ENCODE results near the gene OR10H4. TPM values are rescaled to one million over a fixed set of nuclear protein-coding genes. Genes with fewer than 3 reads are reported as not detected.
"Not testable (repeated sequence)": the region's sequence is repeated elsewhere in the genome, so short reads cannot be mapped to it uniquely, and the experiment has no call there.

OR10H4 gene
- total RNA-seq, result not detected in 3 replicates

- H3K36me3 Mint-ChIP-seq, result no peaks in the 10 kb centered on the region
- no peaks in the 10 kb centered on the region for H3K4me1 Mint-ChIP-seq
- H3K27me3 Mint-ChIP-seq (ENCODE audit: low read depth), result no peaks in the 10 kb centered on the region
- no peak within 1 kb of the TSS for H3K27ac Mint-ChIP-seq
- DNase-seq (ENCODE audit: low spot score in 2 of 2, unreplicated experiment in 2 of 2), result no peak
- H3K4me3 Mint-ChIP-seq, result no peak within 1 kb of the TSS
- peaks cover 72% of the 10 kb centered on the region for H3K9me3 Mint-ChIP-seq
- no peak for TF ChIP-seq CTCF (IDR thresholded peaks at IDR 0.05; ENCODE audit: unreplicated experiment)
Measured at GRCh38 chr19:15948223-15949058, at the start of gene OR10H4. OR10H4 (plus strand) TSS chr19:15949008; CDS start chr19:15949008, 0 bp downstream.

GRCh38 chr19:15899561-15899960 is 49.2 kb upstream of the OR10H4 start:
- not testable (repeated sequence) for H3K27ac Mint-ChIP-seq; DNase-seq (ENCODE audit: low spot score in 2 of 2, unreplicated experiment in 2 of 2); H3K4me3 Mint-ChIP-seq; H3K36me3 Mint-ChIP-seq; H3K27me3 Mint-ChIP-seq (ENCODE audit: low read depth); H3K4me1 Mint-ChIP-seq
- H3K9me3 Mint-ChIP-seq, result peaks cover 63% of the 10 kb centered on the region

- H3K36me3 Mint-ChIP-seq; DNase-seq (ENCODE audit: low spot score in 2 of 2, unreplicated experiment in 2 of 2); H3K27ac Mint-ChIP-seq; H3K27me3 Mint-ChIP-seq (ENCODE audit: low read depth); H3K4me3 Mint-ChIP-seq; H3K4me1 Mint-ChIP-seq: not testable (repeated sequence)
- H3K9me3 Mint-ChIP-seq, result peaks cover 63% of the 10 kb centered on the region
Measured at GRCh38 chr19:15900032-15900431, 48.8 kb upstream of the OR10H4 start.

DNA sequence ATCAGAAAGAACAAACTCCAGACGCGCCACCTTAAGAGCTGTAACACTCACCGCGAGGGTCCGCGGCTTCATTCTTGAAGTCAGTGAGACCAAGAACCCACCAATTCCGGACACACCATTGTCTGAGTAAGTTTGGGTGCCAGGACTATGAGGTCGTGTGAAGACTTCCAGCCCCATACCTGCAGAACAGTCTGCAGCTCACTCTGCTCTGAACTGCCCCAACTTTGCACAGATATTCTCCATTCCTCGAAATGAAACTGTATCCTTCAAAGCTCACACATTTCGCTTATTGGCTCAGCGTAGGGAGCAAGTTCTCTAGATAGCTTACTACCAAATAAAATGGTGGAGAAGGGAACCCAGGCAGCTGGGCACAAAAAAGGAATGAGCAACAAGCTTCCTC is 48.3 kb upstream of the OR10H4 start:
- Mint-ChIP-seq H3K27me3 (ENCODE audit: low read depth) (no peaks in the 10 kb centered on the region), H3K9me3 (peaks cover 62% of the 10 kb centered on the region), H3K4me3 (no peak overlapping the region), H3K36me3 (peaks cover 3% of the 10 kb centered on the region), H3K4me1 (no peaks in the 10 kb centered on the region), H3K27ac (no peak overlapping the region)
- TF ChIP-seq CTCF (IDR thresholded peaks at IDR 0.05; ENCODE audit: unreplicated experiment), result no peak
- no peak for DNase-seq (ENCODE audit: low spot score in 2 of 2, unreplicated experiment in 2 of 2)

GRCh38 chr19:15902254-15902653 is 46.6 kb upstream of the OR10H4 start:
- no peak for TF ChIP-seq CTCF (IDR thresholded peaks at IDR 0.05; ENCODE audit: unreplicated experiment)
- no peak for DNase-seq (ENCODE audit: low spot score in 2 of 2, unreplicated experiment in 2 of 2)
- Mint-ChIP-seq H3K36me3 (peaks cover 3% of the 10 kb centered on the region), H3K4me1 (no peaks in the 10 kb centered on the region), H3K4me3 (no peak overlapping the region), H3K27ac (no peak overlapping the region), H3K9me3 (peaks cover 65% of the 10 kb centered on the region), H3K27me3 (ENCODE audit: low read depth) (no peaks in the 10 kb centered on the region)

GRCh38 chr19:15902898-15903297 is 45.9 kb upstream of the OR10H4 start:
- H3K27me3 Mint-ChIP-seq (ENCODE audit: low read depth); H3K36me3 Mint-ChIP-seq; DNase-seq (ENCODE audit: low spot score in 2 of 2, unreplicated experiment in 2 of 2); H3K4me1 Mint-ChIP-seq; H3K27ac Mint-ChIP-seq; H3K4me3 Mint-ChIP-seq: not testable (repeated sequence)
- H3K9me3 Mint-ChIP-seq, result peaks cover 68% of the 10 kb centered on the region

- Mint-ChIP-seq H3K27me3 (ENCODE audit: low read depth) (no peaks in the 10 kb centered on the region), H3K36me3 (peaks cover 3% of the 10 kb centered on the region), H3K9me3 (peaks cover 76% of the 10 kb centered on the region)
Measured at GRCh38 chr19:15905026-15905425, 43.8 kb upstream of the OR10H4 start.

More at GRCh38 chr19:15905026-15905425, 43.8 kb upstream of the OR10H4 start:
- Mint-ChIP-seq H3K27ac (no peak overlapping the region), H3K4me1 (no peaks in the 10 kb centered on the region), H3K4me3 (no peak overlapping the region)
- DNase-seq (ENCODE audit: low spot score in 2 of 2, unreplicated experiment in 2 of 2), result no peak
- no peak for TF ChIP-seq CTCF (IDR thresholded peaks at IDR 0.05; ENCODE audit: unreplicated experiment)

Measured in mesothelial cell of epicardium (in vitro differentiated cells).